ENCODE data around the gene RAB37.

Gene RAB37, protein sequence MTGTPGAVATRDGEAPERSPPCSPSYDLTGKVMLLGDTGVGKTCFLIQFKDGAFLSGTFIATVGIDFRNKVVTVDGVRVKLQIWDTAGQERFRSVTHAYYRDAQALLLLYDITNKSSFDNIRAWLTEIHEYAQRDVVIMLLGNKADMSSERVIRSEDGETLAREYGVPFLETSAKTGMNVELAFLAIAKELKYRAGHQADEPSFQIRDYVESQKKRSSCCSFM

DNA sequence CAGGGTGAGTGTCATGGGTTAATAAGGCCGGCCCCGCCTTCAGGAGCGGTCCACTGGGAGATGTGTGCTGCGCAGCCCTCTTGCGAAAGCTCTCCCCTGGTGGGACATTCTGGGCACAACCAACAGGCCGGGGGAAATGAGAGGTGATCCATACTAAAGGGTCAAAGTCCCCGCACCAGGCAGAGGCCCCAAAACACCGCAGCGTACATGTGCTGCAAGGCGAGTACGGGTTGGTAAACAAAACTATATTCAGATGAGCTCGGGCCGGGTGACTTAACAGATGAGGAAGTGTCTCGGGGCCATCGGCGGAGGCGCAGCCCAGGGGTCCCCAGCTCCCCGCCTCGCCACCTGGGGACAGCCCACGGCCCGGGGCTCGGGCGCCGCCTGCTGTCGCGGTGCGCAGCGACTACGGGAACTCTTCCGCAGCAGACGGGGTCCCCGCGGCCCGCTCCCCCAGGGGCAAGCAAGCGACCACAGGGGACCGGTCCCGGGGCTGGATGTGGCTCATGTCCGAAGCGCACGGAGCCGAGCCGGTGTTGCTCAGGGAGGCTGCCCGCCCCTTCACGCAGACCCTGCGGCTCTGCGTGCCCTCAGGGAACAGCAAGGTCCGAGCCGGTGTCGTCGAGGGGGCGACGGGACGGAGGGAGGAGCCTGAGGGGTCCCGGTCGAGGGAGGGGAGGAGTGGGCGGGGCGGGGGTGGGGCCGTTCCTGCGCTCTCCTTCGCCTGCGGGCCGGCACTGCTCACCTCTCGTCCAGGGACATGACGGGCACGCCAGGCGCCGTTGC is at the start of gene RAB37:
RAB37 (plus strand) TSS at position 744 of the 786 bp plus-strand sequence; CDS start at position 761, 17 bp downstream.
- peak; percentile 89 for DNase-seq

- no peak for DNase-seq
Measured at GRCh38 chr17:74687886-74688285, 49.2 kb upstream of the RAB37 start.

DNA sequence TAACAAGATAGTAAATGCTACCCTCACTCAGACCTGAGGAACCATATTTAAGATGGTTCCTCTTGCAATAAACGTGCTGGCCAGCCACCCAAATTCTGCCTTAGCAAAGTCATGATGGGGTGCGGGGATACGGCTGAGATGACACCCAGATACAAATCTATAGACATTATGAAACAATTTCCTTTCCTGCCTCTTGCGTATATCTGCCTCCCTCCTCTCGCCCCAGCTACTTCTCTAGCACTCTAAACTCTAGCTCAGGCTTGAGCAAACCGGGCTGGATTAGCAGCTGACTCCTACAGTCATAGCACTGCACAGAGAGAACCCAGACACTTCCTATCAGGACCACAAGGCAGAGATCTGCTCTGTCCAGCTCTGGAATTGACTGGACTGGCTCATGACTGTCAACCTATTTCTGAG is 46.6 kb upstream of the RAB37 start:
- peak; percentile 99 for DNase-seq

- no peak for DNase-seq
Measured at GRCh38 chr17:74691151-74691550, 45.9 kb upstream of the RAB37 start.

- DNase-seq = no peak
Measured at GRCh38 chr17:74694081-74694480, 43.0 kb upstream of the RAB37 start.

- no peak for DNase-seq
Measured at GRCh38 chr17:74695629-74696028, 41.4 kb upstream of the RAB37 start.

DNA sequence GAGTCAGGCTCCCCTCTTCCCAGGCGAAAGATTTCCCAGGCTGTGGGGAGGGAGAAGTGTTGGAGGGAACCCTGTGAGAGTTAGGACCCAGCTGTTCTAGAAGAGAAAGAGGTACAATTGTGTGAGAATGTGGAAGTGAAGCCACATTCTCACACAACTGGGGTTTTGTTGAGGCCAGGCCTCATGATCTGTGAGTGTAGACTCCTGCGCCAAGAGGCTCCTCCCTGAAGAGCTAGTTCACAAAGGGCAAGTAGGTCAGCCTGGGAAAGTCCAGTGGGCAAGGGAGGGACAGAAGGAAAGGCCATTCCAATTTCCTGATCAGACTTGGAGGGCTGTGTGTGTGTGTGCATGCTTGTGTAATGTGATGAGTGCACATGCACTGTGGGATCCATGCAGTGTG is 39.5 kb upstream of the RAB37 start:
- no peak for DNase-seq

DNA sequence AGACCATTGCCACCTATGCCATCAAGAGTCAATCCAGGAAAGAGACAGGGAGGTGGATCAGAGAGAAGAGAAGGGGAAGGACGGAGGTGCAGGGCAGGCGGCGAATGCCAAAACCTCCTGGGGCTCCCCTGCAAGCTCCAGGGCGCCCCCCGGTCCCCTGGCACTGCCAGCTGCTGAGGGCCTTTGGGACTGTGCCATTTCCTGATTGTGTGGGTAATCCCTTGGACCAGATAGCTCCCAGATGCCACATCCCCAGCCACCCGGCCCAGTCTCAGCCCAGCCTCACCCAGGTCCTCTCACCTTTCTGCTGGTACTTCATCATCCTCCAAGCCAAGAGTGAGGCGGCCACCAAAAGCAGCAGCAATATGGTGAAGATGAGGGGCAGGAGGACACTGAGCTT is 39.0 kb upstream of the RAB37 start:
- no peak for DNase-seq

DNA sequence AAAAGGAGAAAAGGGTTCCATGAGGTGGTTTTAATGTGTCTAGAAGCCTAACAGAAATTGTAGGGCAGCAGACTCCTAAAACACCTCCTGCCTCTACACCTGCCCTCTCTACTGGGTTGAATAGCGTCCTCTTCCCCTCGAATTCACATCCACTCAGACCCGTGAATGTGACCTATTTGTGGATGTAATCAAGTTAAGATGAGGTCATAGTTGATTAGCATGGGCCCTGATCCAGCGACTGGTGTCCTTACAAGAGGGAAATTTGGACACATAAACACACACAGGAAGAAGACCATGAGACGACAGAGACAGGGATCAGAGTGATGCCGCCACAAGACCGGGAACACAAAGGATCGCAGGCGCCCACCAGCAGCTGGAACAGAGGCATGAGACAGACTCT is 37.8 kb upstream of the RAB37 start:
- DNase-seq = no peak

- DNase-seq = no peak
Measured at GRCh38 chr17:74702116-74702871, 34.8 kb upstream of the RAB37 start.

DNA sequence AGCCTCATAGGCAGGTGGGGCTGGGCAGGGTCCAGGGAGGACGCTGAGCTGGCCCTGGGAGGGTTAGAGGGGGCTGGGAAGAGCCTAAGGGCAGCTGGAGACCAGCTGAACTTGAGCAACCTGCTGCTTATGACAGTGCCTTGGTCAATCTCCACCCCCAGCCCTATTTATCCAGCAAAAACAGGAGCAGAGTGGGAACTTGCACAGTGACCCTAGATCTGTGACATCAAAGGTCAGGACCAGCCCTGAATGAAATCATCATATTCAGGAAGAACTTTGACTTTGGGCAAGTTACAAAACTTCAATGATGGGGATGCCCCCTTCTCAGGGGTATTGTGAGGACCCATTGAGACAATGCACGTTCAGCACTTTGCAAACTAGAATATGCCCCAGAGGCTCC is 33.7 kb upstream of the RAB37 start:
- DNase-seq = no peak

- no peak for DNase-seq
Measured at GRCh38 chr17:74704544-74704943, 32.5 kb upstream of the RAB37 start.

DNA sequence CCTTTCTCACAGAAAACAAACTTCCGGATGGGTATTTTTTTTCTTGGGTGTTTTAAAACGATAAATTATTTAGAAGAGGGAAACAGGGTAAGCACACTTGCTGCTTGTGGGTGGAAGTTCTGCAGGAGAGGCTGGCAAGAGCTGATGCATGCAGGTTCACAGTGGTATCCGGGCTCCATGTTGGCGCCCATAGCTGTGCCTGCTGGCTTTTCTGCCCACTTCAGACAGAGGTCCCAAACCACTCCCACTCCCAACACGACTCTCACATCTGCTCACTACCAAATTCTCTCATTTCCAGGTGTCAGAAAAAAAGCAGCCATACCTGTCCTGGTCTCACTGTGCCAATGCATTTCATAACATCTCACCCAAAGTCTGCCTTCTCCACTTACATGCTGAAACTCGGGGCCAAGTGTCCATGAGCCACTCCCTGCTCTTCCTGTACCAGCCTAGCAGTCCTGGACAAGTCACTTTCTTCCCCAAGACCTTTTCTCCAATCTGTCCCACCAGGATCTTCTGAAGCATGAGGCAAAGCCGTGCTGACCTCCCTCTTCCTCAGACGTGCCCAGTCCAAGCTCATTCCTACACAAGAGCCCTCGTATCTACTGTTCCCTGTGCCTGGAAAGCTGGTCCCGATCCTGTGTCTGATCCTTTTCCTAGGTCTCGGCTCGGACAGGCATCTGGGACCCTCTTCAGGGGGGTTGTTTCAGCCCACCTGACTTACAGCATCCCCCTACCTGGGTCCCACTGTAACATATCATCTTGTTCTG is 25.8 kb upstream of the RAB37 start:
- DNase-seq = no peak

- no peak for DNase-seq
Measured at GRCh38 chr17:74712301-74712700, 24.8 kb upstream of the RAB37 start.

DNA sequence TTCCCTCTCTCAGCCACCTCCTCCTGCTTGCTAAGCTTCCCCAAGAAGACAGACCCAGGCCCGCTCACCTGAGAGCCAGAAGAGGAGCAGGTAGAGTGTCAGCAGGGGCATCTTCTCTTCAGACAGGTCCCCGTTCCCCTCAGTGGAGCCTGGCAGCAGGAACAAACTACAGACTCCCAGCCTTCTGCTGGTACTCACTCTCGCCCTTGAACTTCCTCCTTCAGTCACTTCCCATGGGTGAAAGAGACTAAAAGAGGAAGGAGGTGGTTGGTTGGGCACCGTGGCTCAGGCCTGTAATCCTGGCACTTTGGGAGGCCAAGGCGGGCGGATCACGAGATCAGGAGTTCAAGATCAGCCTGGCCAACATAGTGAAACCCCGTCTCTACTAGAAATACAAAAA is 24.3 kb upstream of the RAB37 start, which contains the start of gene CD300LF:
CD300LF (minus strand) TSS at position 168 of the 400 bp plus-strand sequence; CDS start at position 111, 57 bp downstream.
- DNase-seq = peak; percentile 88

DNA sequence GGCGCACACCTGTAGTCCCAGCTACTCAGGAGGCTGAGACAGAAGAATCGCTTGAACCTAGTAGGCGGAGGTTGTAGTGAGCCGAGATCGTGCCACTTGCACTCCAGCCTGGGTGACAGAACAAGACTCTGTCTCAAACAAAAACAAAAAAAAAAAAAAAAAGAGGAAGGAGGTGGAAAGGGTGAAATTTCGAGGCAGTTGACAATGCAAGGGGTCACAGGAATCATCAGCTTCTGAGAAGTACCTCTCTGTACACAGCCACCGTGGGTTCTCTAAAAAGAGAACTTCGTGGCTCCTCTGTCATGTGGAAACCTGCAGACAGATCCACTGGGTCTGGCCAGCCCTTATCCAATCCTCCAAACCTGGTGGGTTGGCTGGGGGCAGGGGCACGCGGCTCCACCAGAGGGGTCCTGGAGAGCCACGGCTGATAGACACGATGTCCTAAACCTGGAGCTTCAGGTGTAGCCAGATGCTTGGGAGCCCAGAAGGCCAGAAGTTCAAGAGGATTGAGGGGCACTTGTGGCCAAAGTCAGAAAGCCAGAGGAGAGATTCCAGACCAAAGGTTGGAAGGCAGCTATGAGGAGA is 23.8 kb upstream of the RAB37 start:
- DNase-seq = peak; percentile 39

- no peak for DNase-seq
Measured at GRCh38 chr17:74715144-74715543, 21.9 kb upstream of the RAB37 start.

DNA sequence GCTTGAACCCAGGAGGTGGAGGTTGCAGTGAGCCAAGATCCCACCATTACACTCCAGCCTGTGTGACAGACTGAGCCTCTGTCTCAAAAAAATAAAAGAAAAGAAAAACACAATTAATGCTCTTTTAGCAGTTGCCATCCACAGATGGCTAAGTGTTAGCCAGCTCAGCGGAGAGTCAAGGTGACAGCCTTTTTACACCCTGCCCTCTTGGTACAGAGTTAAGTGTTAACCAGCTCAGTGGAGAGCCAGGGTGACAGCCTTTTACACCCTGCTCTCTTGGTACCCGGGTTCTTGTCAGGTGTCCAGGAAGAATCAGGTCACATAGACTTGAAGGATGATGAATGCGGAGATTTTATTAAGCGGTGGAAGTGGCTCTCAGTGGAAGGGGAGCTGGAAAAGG is 16.6 kb upstream of the RAB37 start:
- DNase-seq = no peak

DNA sequence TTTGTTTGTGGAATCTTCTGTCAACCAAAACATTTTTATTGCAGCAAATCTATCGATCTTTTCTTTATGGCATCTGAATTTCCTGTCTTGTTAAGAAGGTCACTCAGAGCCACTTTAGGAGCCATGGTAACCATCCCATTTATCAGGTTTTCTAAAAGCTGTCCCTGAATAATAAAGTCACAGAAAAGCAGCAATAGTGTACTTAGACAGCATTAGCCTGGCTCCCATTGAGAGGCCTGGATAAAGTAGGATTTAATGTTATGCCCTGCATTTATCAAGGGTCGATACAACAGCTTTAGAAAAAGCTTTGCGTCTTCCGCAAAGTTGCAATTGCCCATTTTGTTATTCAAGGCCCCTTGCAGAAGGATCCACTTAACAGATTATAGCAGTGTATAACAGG is 14.3 kb upstream of the RAB37 start:
- no peak for DNase-seq

DNA sequence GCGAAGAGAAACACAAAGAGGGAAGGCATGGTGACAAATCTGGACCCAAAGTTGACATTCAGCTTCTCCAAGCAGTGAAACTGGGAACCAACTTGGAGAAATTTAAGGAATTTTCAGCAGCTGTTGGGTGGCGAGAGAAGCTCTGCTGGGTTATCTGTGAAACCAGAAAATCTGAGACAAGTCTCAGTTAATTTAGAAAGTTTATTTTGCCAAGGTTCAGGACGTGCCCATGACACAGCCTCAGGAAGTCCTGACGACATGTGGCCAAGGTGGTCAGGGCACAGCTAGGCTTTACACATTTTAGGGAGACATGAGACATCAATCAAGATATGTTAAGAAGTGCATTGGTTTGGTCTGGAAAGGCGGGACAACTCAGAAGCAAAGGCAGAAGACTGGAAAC is 13.2 kb upstream of the RAB37 start:
- DNase-seq = no peak

GRCh38 chr17:74725111-74725510 is 11.9 kb upstream of the RAB37 start:
- DNase-seq = no peak

DNA sequence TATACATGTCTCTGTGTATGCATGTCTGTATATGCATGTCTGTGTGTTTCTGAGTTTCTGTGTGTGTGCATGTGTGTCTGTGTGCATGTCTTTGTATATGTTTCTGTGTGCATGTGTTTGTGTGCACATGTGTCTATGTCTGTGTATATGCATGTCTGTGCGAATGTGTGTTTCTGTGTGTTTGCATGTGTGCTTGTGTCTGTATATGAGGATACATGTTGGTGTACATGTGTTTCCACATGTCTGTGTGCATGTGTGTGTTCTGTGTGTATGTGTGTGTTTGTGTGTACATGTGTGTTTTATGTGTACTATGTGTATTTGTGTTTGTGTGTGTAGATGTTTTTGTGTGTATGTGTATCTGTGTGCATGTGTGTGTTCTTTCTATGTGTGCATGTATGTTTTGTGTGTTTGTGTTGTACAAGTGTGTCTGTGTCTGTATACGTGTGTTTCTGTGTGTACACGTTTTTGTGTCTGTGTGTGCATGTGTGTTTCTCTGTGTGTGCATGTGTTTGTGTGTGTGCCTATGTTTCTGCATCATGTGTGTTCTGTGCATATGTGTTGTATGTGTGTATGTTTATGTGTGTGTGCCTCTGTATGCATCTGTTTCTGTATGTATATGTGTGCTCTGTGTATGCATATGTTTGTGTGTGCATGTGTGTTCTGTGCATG is 8.9 kb upstream of the RAB37 start:
- no peak for DNase-seq
